Tibial nerve (tissue), 4 donors: ENCODE results near the gene SNX25.

Experiments used
- EP300 ChIP-seq, 2 donors: sonication (generic); formaldehyde crosslinking; IDR thresholded peaks; one replicate each; pipeline ENCODE4 v1.6.1; 2017; ENCODE audit warnings: antibody characterized with exemption in 2 of 2, mild to moderate bottlenecking in 1 of 2
- POLR2A ChIP-seq, 2 donors: fragments of 450-650 bp; IDR thresholded peaks; one replicate each; pipeline ENCODE4 v1.6.1; 2017; ENCODE audit warnings: antibody characterized with exemption in 2 of 2, mild to moderate bottlenecking in 2 of 2, moderate library complexity in 2 of 2
- TF ChIP-seq, protein P1 (sequence below), 5 experiments: fragments of 200-600 bp in 3 of 5; fragments of 450-650 bp in 2 of 5; sonication (generic) in 3 of 5; IDR thresholded peaks; one replicate each; pipeline ENCODE4 v1.5.1; 2016 to 2019; ENCODE audit warnings: antibody characterized with exemption in 5 of 5, mild to moderate bottlenecking in 3 of 5, moderate library complexity in 2 of 5

- TF ChIP-seq POLR2A (IDR thresholded peaks at IDR 0.05) (no peak), EP300 (IDR thresholded peaks at IDR 0.05) (no peak)
- TF ChIP-seq, protein P1, sequence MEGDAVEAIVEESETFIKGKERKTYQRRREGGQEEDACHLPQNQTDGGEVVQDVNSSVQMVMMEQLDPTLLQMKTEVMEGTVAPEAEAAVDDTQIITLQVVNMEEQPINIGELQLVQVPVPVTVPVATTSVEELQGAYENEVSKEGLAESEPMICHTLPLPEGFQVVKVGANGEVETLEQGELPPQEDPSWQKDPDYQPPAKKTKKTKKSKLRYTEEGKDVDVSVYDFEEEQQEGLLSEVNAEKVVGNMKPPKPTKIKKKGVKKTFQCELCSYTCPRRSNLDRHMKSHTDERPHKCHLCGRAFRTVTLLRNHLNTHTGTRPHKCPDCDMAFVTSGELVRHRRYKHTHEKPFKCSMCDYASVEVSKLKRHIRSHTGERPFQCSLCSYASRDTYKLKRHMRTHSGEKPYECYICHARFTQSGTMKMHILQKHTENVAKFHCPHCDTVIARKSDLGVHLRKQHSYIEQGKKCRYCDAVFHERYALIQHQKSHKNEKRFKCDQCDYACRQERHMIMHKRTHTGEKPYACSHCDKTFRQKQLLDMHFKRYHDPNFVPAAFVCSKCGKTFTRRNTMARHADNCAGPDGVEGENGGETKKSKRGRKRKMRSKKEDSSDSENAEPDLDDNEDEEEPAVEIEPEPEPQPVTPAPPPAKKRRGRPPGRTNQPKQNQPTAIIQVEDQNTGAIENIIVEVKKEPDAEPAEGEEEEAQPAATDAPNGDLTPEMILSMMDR (IDR thresholded peaks at IDR 0.05), result no peak
Observed at GRCh38 chr4:185307136-185307950, 97.9 kb downstream of the SNX25 start.
